Activated T-cell treated with anti-CD3 and anti-CD28 coated beads, Interleukin-2, amount 50 U/mL, for 4 hours (primary cell): ENCODE data around the gene BEND5. TPM values are rescaled to one million over a fixed set of nuclear protein-coding genes. Genes with fewer than 3 reads are reported as not detected.

ENCODE experiments used
- ATAC-seq, 2 donors: fragments of 200-7000 bp; cut with Tn5 transposase; one replicate each; pipeline ENCODE4 v1.10.0; 2021
- DNase-seq: peaks from one replicate; pipeline ENCODE4 v3.0.0-alpha.2; 2020
- H3K27me3 Mint-ChIP-seq: one replicate; pipeline ENCODE4 v1.8.0; 2021; ENCODE audit warnings: low read depth, mixed read lengths
- H3K36me3 Mint-ChIP-seq: one replicate; pipeline ENCODE4 v1.8.0; 2022; ENCODE audit warnings: mixed read lengths; ENCODE audit not compliant: insufficient read depth
- H3K4me1 Mint-ChIP-seq: one replicate; pipeline ENCODE4 v1.8.0; 2021; ENCODE audit warnings: low read depth, mixed read lengths
- H3K4me3 Mint-ChIP-seq: one replicate; pipeline ENCODE4 v1.8.0; 2021; ENCODE audit warnings: mild to moderate bottlenecking, moderate library complexity, mixed read lengths
- H3K9me3 Mint-ChIP-seq: one replicate; pipeline ENCODE4 v1.8.0; 2021; ENCODE audit warnings: mixed read lengths
- total RNA-seq, 3 donors: library from RNA; stranded (reverse); gene quantifications; one replicate each; pipeline ENCODE4 v1.2.1, GENCODE V29; 2021

BEND5 gene
- total RNA-seq, 3 donors from 2014 or later, result 0.46 to 1.4 (median 0.95) TPM

GRCh38 chr1:48750109-48750508 is 26.6 kb downstream of the BEND5 start:
- Mint-ChIP-seq H3K4me1 (no peaks in the 10 kb centered on the region), H3K4me3 (no peak overlapping the region), H3K36me3 (peaks cover 2% of the 10 kb centered on the region), H3K9me3 (no peaks in the 10 kb centered on the region), H3K27me3 (no peaks in the 10 kb centered on the region)
- no peak for ATAC-seq
- DNase-seq, result no peak

GRCh38 chr1:48749068-48749467 is 27.6 kb downstream of the BEND5 start:
- DNase-seq (no peak), ATAC-seq (no peak)
- peaks cover 2% of the 10 kb centered on the region for H3K36me3 Mint-ChIP-seq
- no peaks in the 10 kb centered on the region for H3K4me1 Mint-ChIP-seq
- no peaks in the 10 kb centered on the region for H3K9me3 Mint-ChIP-seq
- H3K4me3 Mint-ChIP-seq, result no peak overlapping the region
- no peaks in the 10 kb centered on the region for H3K27me3 Mint-ChIP-seq

- ATAC-seq, result no peak
These were observed 29.8 kb downstream of the BEND5 start for GRCh38 chr1:48746906-48747305.

GRCh38 chr1:48744032-48744431 is 32.7 kb downstream of the BEND5 start:
- Mint-ChIP-seq H3K36me3 (no peaks in the 10 kb centered on the region), H3K27me3 (no peaks in the 10 kb centered on the region), H3K4me3 (no peak overlapping the region), H3K9me3 (no peaks in the 10 kb centered on the region), H3K4me1 (no peaks in the 10 kb centered on the region)
- ATAC-seq (no peak), DNase-seq (no peak)

More at GRCh38 chr1:48746906-48747305, 29.8 kb downstream of the BEND5 start:
- DNase-seq, result no peak
- Mint-ChIP-seq H3K27me3 (no peaks in the 10 kb centered on the region), H3K4me3 (no peak overlapping the region), H3K4me1 (no peaks in the 10 kb centered on the region), H3K9me3 (no peaks in the 10 kb centered on the region), H3K36me3 (no peaks in the 10 kb centered on the region)

GRCh38 chr1:48743480-48743879 is 33.2 kb downstream of the BEND5 start:
- Mint-ChIP-seq H3K4me1 (no peaks in the 10 kb centered on the region), H3K36me3 (no peaks in the 10 kb centered on the region), H3K4me3 (no peak overlapping the region), H3K27me3 (no peaks in the 10 kb centered on the region), H3K9me3 (no peaks in the 10 kb centered on the region)
- no peak for ATAC-seq
- DNase-seq, result no peak

- Mint-ChIP-seq H3K36me3 (peaks cover 5% of the 10 kb centered on the region), H3K4me3 (no peak overlapping the region), H3K27me3 (no peaks in the 10 kb centered on the region), H3K4me1 (no peaks in the 10 kb centered on the region), H3K9me3 (no peaks in the 10 kb centered on the region)
- DNase-seq (no peak), ATAC-seq (no peak)
These were observed 35.3 kb downstream of the BEND5 start for GRCh38 chr1:48741380-48741779.

- no peak for ATAC-seq
- Mint-ChIP-seq H3K4me3 (no peak overlapping the region), H3K36me3 (peaks cover 6% of the 10 kb centered on the region), H3K4me1 (no peaks in the 10 kb centered on the region), H3K9me3 (no peaks in the 10 kb centered on the region), H3K27me3 (no peaks in the 10 kb centered on the region)
- no peak for DNase-seq
These were observed 36.1 kb downstream of the BEND5 start for GRCh38 chr1:48740621-48741020.

GRCh38 chr1:48739091-48739490 is 37.6 kb downstream of the BEND5 start:
- ATAC-seq (no peak), DNase-seq (no peak)
- Mint-ChIP-seq H3K4me1 (no peaks in the 10 kb centered on the region), H3K9me3 (no peaks in the 10 kb centered on the region), H3K4me3 (no peak overlapping the region), H3K36me3 (peaks cover 8% of the 10 kb centered on the region), H3K27me3 (no peaks in the 10 kb centered on the region)

- no peaks in the 10 kb centered on the region for H3K9me3 Mint-ChIP-seq
- no peaks in the 10 kb centered on the region for H3K27me3 Mint-ChIP-seq
- H3K4me3 Mint-ChIP-seq, result no peak overlapping the region
- no peaks in the 10 kb centered on the region for H3K4me1 Mint-ChIP-seq
- H3K36me3 Mint-ChIP-seq, result peaks cover 12% of the 10 kb centered on the region
- ATAC-seq (no peak), DNase-seq (no peak)
These were observed 38.3 kb downstream of the BEND5 start for GRCh38 chr1:48738356-48738755.

- Mint-ChIP-seq H3K27me3 (no peaks in the 10 kb centered on the region), H3K36me3 (peaks cover 14% of the 10 kb centered on the region), H3K4me3 (no peak overlapping the region), H3K4me1 (no peaks in the 10 kb centered on the region), H3K9me3 (no peaks in the 10 kb centered on the region)
- no peak for DNase-seq
- no peak for ATAC-seq
These were observed 40.9 kb downstream of the BEND5 start for GRCh38 chr1:48735796-48736195.

- ATAC-seq (no peak), DNase-seq (no peak)
- Mint-ChIP-seq H3K4me1 (no peaks in the 10 kb centered on the region), H3K27me3 (no peaks in the 10 kb centered on the region), H3K9me3 (no peaks in the 10 kb centered on the region), H3K4me3 (no peak overlapping the region), H3K36me3 (peaks cover 8% of the 10 kb centered on the region)
These were observed 46.4 kb downstream of the BEND5 start for GRCh38 chr1:48730164-48730910.

- no peaks in the 10 kb centered on the region for H3K27me3 Mint-ChIP-seq
- no peaks in the 10 kb centered on the region for H3K4me1 Mint-ChIP-seq
- H3K4me3 Mint-ChIP-seq, result no peak overlapping the region
- peaks cover 4% of the 10 kb centered on the region for H3K36me3 Mint-ChIP-seq
- no peaks in the 10 kb centered on the region for H3K9me3 Mint-ChIP-seq
- no peak for DNase-seq
- ATAC-seq, result no peak
These were observed 48.1 kb downstream of the BEND5 start for GRCh38 chr1:48728584-48728983.

GRCh38 chr1:48726557-48727215 is 50.0 kb downstream of the BEND5 start:
- no peaks in the 10 kb centered on the region for H3K9me3 Mint-ChIP-seq
- H3K4me1 Mint-ChIP-seq, result no peaks in the 10 kb centered on the region
- ATAC-seq, result no peak
- H3K36me3 Mint-ChIP-seq, result no peaks in the 10 kb centered on the region
- H3K4me3 Mint-ChIP-seq, result no peak overlapping the region
- H3K27me3 Mint-ChIP-seq, result no peaks in the 10 kb centered on the region
- DNase-seq, result no peak

- Mint-ChIP-seq H3K36me3 (no peaks in the 10 kb centered on the region), H3K27me3 (no peaks in the 10 kb centered on the region), H3K9me3 (no peaks in the 10 kb centered on the region), H3K4me3 (no peak overlapping the region), H3K4me1 (no peaks in the 10 kb centered on the region)
- no peak for DNase-seq
- ATAC-seq, result no peak
These were observed 50.6 kb downstream of the BEND5 start for GRCh38 chr1:48726139-48726538.

GRCh38 chr1:48725341-48726046 is 51.2 kb downstream of the BEND5 start:
- Mint-ChIP-seq H3K9me3 (no peaks in the 10 kb centered on the region), H3K4me3 (no peak overlapping the region), H3K36me3 (no peaks in the 10 kb centered on the region), H3K4me1 (no peaks in the 10 kb centered on the region), H3K27me3 (no peaks in the 10 kb centered on the region)
- DNase-seq (no peak), ATAC-seq (no peak)
